Renal cortex interstitium (tissue), 15 donors: ENCODE data around the gene PDE3B. TPM values are rescaled to one million over a fixed set of nuclear protein-coding genes. Genes with fewer than 3 reads are reported as not detected.
A peak's percentile ranks its signal among the peaks of the same experiment; 100 is the strongest.
"Not testable (repeated sequence)": the region's sequence is repeated elsewhere in the genome, so short reads cannot be mapped to it uniquely, and the experiment has no call there.

Source experiments
- DNase-seq, 11 donors: peaks; one replicate each; pipeline ENCODE4 v3.0.0-alpha.2; 2013; ENCODE audit warnings: low read depth in 9 of 11, low spot score in 4 of 11; ENCODE audit errors: extremely low read depth in 1 of 11
- long read RNA-seq, 16 experiments: transcript quantifications; one replicate each; lab custom pipeline, GENCODE V29; 2026
- polyA plus RNA-seq, 3 donors: library from polyadenylated mRNA; unstranded; fragments of 120-200 nt; gene quantifications; one replicate each; pipeline ENCODE4 v1.2.1, GENCODE V29; 2013; ENCODE audit not compliant: insufficient read length in 3 of 3

The PDE3B gene
- polyA plus RNA-seq: 10 to 100 TPM in 2 of 3 donors, 1 to 10 TPM in 1; 6.2 to 10.6 (median 10.5) TPM
- long read RNA-seq, donor 1: 0 reads
- long read RNA-seq, donor 2: 0 reads
- long read RNA-seq, donor 3: 0 reads
- long read RNA-seq, donor 4, full-length matches to known transcripts: 1 of 8 reads
- long read RNA-seq, donor 4, partial matches to known transcripts: 7 of 8 reads
- long read RNA-seq, donor 4, other reads (novel, unspliced or antisense): 0 of 8 reads
- long read RNA-seq, donor 5: 0 reads
- long read RNA-seq, donor 6: 0 reads
- long read RNA-seq, donor 7, full-length matches to known transcripts: 1 of 1 reads
- long read RNA-seq, donor 7, partial matches to known transcripts: 0 of 1 reads
- long read RNA-seq, donor 7, other reads (novel, unspliced or antisense): 0 of 1 reads
- long read RNA-seq, donor 8: 0 reads
- long read RNA-seq, donor 9: 0 reads
- long read RNA-seq, donor 10: 0 reads
- long read RNA-seq, donor 11: 0 reads
- long read RNA-seq, donor 12: 0 reads
- long read RNA-seq, donor 13: 0 reads
- long read RNA-seq, donor 14: 0 reads
- long read RNA-seq, donor 15: 0 reads
- long read RNA-seq, donor 16, partial matches to known transcripts: 21 of 21 reads
- long read RNA-seq, donor 16, other reads (novel, unspliced or antisense): 0 of 21 reads

GRCh38 chr11:14643697-14644225, at the start of gene PDE3B:
TSS of gene PDE3B (plus strand) at chr11:14643804. CDS start at chr11:14644076, 272 bp downstream.
- peak in 10 of 11 donors; percentile 52 to 77 (median 66) for DNase-seq

GRCh38 chr11:14595261-14595660, 48.3 kb upstream of the PDE3B start:
- DNase-seq: not testable (repeated sequence)

- no peak for DNase-seq
Measured at GRCh38 chr11:14607713-14608112, 35.9 kb upstream of the PDE3B start.

GRCh38 chr11:14609902-14610301, 33.7 kb upstream of the PDE3B start:
- DNase-seq: no peak

GRCh38 chr11:14611939-14612338, 31.7 kb upstream of the PDE3B start:
- no peak for DNase-seq

- DNase-seq: no peak
Measured at GRCh38 chr11:14612694-14613093, 30.9 kb upstream of the PDE3B start.

- DNase-seq: no peak
Measured at GRCh38 chr11:14614091-14614622, 29.4 kb upstream of the PDE3B start.

GRCh38 chr11:14617241-14618027, 26.2 kb upstream of the PDE3B start:
- DNase-seq: no peak

- no peak for DNase-seq
Measured at GRCh38 chr11:14618060-14618459, 25.5 kb upstream of the PDE3B start.

- DNase-seq: no peak
Measured at GRCh38 chr11:14619603-14620531, 23.7 kb upstream of the PDE3B start.

GRCh38 chr11:14622223-14622954, 21.2 kb upstream of the PDE3B start:
- no peak for DNase-seq

- DNase-seq: no peak
Measured at GRCh38 chr11:14623036-14623435, 20.6 kb upstream of the PDE3B start.

GRCh38 chr11:14625586-14626205, 17.9 kb upstream of the PDE3B start:
- no peak for DNase-seq

- no peak for DNase-seq
Measured at GRCh38 chr11:14626650-14627049, 17.0 kb upstream of the PDE3B start.

GRCh38 chr11:14633506-14634224, 9.9 kb upstream of the PDE3B start:
- not testable (repeated sequence) for DNase-seq

- no peak for DNase-seq
Measured at GRCh38 chr11:14634813-14635212, 8.8 kb upstream of the PDE3B start.
